IMR-90 (cell line): ENCODE data around the gene GPR45. TPM values are rescaled to one million over a fixed set of nuclear protein-coding genes. Genes with fewer than 3 reads are reported as not detected.

Source experiments
- ATAC-seq: fragments of 200-7000 bp; cut with Tn5 transposase; 2 replicates; pipeline ENCODE4 v1.9.1; 2020; ENCODE audit warnings: low read depth, mild to moderate bottlenecking, moderate library complexity
- BruUV-seq: library from RNA; stranded (reverse); fragments of 400-500 nt; replicated peaks from 2 replicates; lab custom pipeline; 2021; lab: Mats Ljungman, UMichigan
- CTCF ChIA-PET: fragments of 300-600 bp; formaldehyde crosslinking; extraction: SDS; loops from one replicate; lab custom pipeline; 2021; ENCODE audit warnings: antibody characterized with exemption; lab: Yijun Ruan, JAX
- POLR2A ChIA-PET: fragments of 300-600 bp; sonication (Branson Sonifier 250); formaldehyde crosslinking; loops from one replicate; lab custom pipeline; 2022; ENCODE audit warnings: antibody characterized with exemption; ENCODE audit not compliant: unreplicated experiment; lab: Charles Lee
- DNase-seq: peaks from one replicate; pipeline ENCODE4 v3.0.0; 2013
- H2AFZ ChIP-seq: replicated peaks from 2 replicates; pipeline ENCODE3; 2013; ENCODE audit warnings: low read length, mild to moderate bottlenecking; ENCODE audit not compliant: poor library complexity
- H2AK5ac ChIP-seq: 2 replicates; pipeline ENCODE4 v1.6.1; 2013; ENCODE audit warnings: low read depth, low read length, inconsistent platforms
- H2AK9ac ChIP-seq: replicated peaks from 2 replicates; pipeline ENCODE3; 2013; ENCODE audit warnings: mild to moderate bottlenecking, low read depth, low read length, moderate library complexity; ENCODE audit not compliant: poor library complexity
- H2BK120ac ChIP-seq: 2 replicates; pipeline ENCODE4 v1.6.1; 2013; ENCODE audit warnings: low read depth, low read length, inconsistent platforms
- H2BK15ac ChIP-seq: 3 replicates; pipeline ENCODE4 v1.6.1; 2013; ENCODE audit warnings: low read depth, low read length, inconsistent platforms
- H2BK20ac ChIP-seq: 2 replicates; pipeline ENCODE4 v1.6.1; 2013; ENCODE audit warnings: low read depth, mild to moderate bottlenecking, inconsistent platforms, low read length, moderate library complexity
- H2BK5ac ChIP-seq: 2 replicates; pipeline ENCODE4 v1.6.1; 2013; ENCODE audit warnings: mild to moderate bottlenecking, low read depth, low read length, inconsistent platforms; ENCODE audit not compliant: poor library complexity, severe bottlenecking
- H3K14ac ChIP-seq: replicated peaks from 2 replicates; pipeline ENCODE4 v1.6.1; 2013; ENCODE audit warnings: low read depth, low read length, inconsistent platforms
- H3K18ac ChIP-seq: 2 replicates; pipeline ENCODE4 v1.6.1; 2013; ENCODE audit warnings: low read depth, low read length, control low read depth
- H3K23ac ChIP-seq: 2 replicates; pipeline ENCODE4 v1.6.1; 2013; ENCODE audit warnings: low read depth, low read length, inconsistent platforms
- H3K27ac ChIP-seq: 2 replicates; pipeline ENCODE4 v1.5.1; 2013; ENCODE audit warnings: mild to moderate bottlenecking, control low read depth, low read length; ENCODE audit not compliant: insufficient read depth
- H3K27me3 ChIP-seq: 2 replicates; pipeline ENCODE4 v1.6.1; 2013; ENCODE audit warnings: low read length; ENCODE audit not compliant: control insufficient read depth, insufficient read depth
- H3K36me3 ChIP-seq: 2 replicates; pipeline ENCODE4 v1.6.1; 2013; ENCODE audit warnings: low read length, mixed read lengths; ENCODE audit not compliant: control insufficient read depth, insufficient read depth
- H3K4ac ChIP-seq: 2 replicates; pipeline ENCODE4 v1.6.1; 2013; ENCODE audit warnings: low read depth, low read length, inconsistent platforms
- H3K4me1 ChIP-seq: 2 replicates; pipeline ENCODE4 v1.6.1; 2013; ENCODE audit warnings: low read length, mixed read lengths; ENCODE audit not compliant: control insufficient read depth, insufficient read depth
- H3K4me2 ChIP-seq: 2 replicates; pipeline ENCODE4 v1.6.1; 2013; ENCODE audit warnings: low read depth, mild to moderate bottlenecking, control low read depth, low read length, moderate library complexity
- H3K4me3 ChIP-seq: 2 replicates; pipeline ENCODE4 v1.5.1; 2013; ENCODE audit warnings: low read depth, mild to moderate bottlenecking, control low read depth, low read length, moderate library complexity; ENCODE audit not compliant: insufficient read depth
- H3K56ac ChIP-seq: 2 replicates; pipeline ENCODE4 v1.6.1; 2013; ENCODE audit warnings: low read length, inconsistent platforms; ENCODE audit not compliant: insufficient read depth; ENCODE audit errors: extremely low read depth
- H3K79me1 ChIP-seq, 2 experiments: 2 replicates each; pipeline ENCODE4 v1.6.1; 2013; ENCODE audit warnings: low read length in 2 of 2, inconsistent platforms in 1 of 2, low read depth in 1 of 2
- H3K9ac ChIP-seq: 2 replicates; pipeline ENCODE4 v1.6.1; 2013; ENCODE audit warnings: low read depth, low read length, control low read depth
- H3K9me1 ChIP-seq: 2 replicates; pipeline ENCODE4 v1.6.1; 2013; ENCODE audit warnings: low read length, inconsistent platforms; ENCODE audit not compliant: insufficient read depth
- H3K9me3 ChIP-seq: 2 replicates; pipeline ENCODE4 v1.6.1; 2013; ENCODE audit warnings: low read length; ENCODE audit not compliant: control insufficient read depth, insufficient read depth
- H4K20me1 ChIP-seq: 2 replicates; pipeline ENCODE4 v1.6.1; 2013; ENCODE audit warnings: low read length, inconsistent platforms; ENCODE audit not compliant: insufficient read depth
- H4K5ac ChIP-seq: 2 replicates; pipeline ENCODE4 v1.6.1; 2013; ENCODE audit warnings: mild to moderate bottlenecking, low read depth, low read length, control low read depth
- H4K8ac ChIP-seq, 2 experiments: 2 replicates each; pipeline ENCODE4 v1.6.1; 2013; ENCODE audit warnings: low read depth in 2 of 2, low read length in 2 of 2, control low read depth in 1 of 2, inconsistent platforms in 1 of 2
- H4K91ac ChIP-seq: 2 replicates; pipeline ENCODE4 v1.6.1; 2013; ENCODE audit warnings: low read depth, low read length, inconsistent platforms; ENCODE audit not compliant: insufficient read depth
- FOS ChIP-seq: fragments of 150-350 bp; IDR thresholded peaks from 2 replicates; pipeline ENCODE4 v1.6.1; 2016; ENCODE audit warnings: low read depth, low read length
- MAFK ChIP-seq: IDR thresholded peaks from 2 replicates; pipeline ENCODE4 v1.6.1; 2012; ENCODE audit warnings: low read depth, low read length, improper control_type of control experiment
- POLR2A ChIP-seq: IDR thresholded peaks from 2 replicates; pipeline ENCODE4 v1.6.1; 2012; ENCODE audit warnings: mild to moderate bottlenecking, low read depth, low read length
- SMC3 ChIP-seq: fragments of 150-350 bp; IDR thresholded peaks from 2 replicates; pipeline ENCODE4 v1.6.1; 2016; ENCODE audit warnings: low read depth, mild to moderate bottlenecking, antibody characterized with exemption, low read length, moderate library complexity
- WGBS, 2 experiments: methylation state at CpG; one replicate each; pipeline versions ENCODE4 v1.1.5 to v1.1.7; 2013; ENCODE audit warnings: missing lambda C conversion rate in 2 of 2; ENCODE audit not compliant: insufficient read length in 1 of 2; ENCODE audit errors: extremely low coverage in 2 of 2; 5-methylcytosine and 5-hydroxymethylcytosine counted together
- dilution Hi-C: fragments of 300-500 bp; cut with HindIII; formaldehyde crosslinking; loops from one replicate; pipeline ENCODE4 v1.14.3; 2018; ENCODE audit warnings: low sequenced_read_pairs; ENCODE audit not compliant: unreplicated experiment
- in situ Hi-C: fragments of 300-500 bp; cut with MboI; formaldehyde crosslinking; loops from 3 replicates; pipeline ENCODE4 v1.14.3; 2019; ENCODE audit warnings: low sequenced_read_pairs, inconsistent platforms, mixed read lengths
- intact Hi-C: fragments of 100-400 bp; cut with micrococcal nuclease; formaldehyde crosslinking; loops from 2 replicates; pipeline ENCODE4 v1.10.0; 2022
- polyA plus RNA-seq, 3 experiments: library from polyadenylated mRNA; depleted of rRNA; stranded (reverse); fragments of >200 nt; gene quantifications; 2 replicates each; pipeline ENCODE4 v1.2.3, GENCODE V29; 2012; ENCODE audit warnings: low replicate concordance in 1 of 3
- total RNA-seq: library from RNA; depleted of rRNA; stranded (reverse); fragments of >200 nt; gene quantifications from 2 replicates; pipeline ENCODE4 v1.2.3, GENCODE V29; 2012

Gene GPR45
- total and polyA plus RNA-seq, 2 of the 4 experiments (the other 2 are of a cell fraction) = not detected

- no peak overlapping the region for H2AK9ac ChIP-seq
- H2BK120ac ChIP-seq = no peak overlapping the region
- H2AK5ac ChIP-seq = no peak overlapping the region
- no peak overlapping the region for H3K14ac ChIP-seq
- no peak overlapping the region for H2AFZ ChIP-seq
- peaks cover 20% of the 10 kb centered on the region for H3K27me3 ChIP-seq
- no peak overlapping the region for H4K8ac ChIP-seq
- no peak overlapping the region for H3K4me2 ChIP-seq
- ChIA-PET POLR2A (no interaction called here), CTCF (no interaction called here)
- H3K9ac ChIP-seq = no peak overlapping the region
- H4K5ac ChIP-seq = no peak overlapping the region
- H3K79me1 ChIP-seq = no peaks in the 10 kb centered on the region
- H3K18ac ChIP-seq = no peak overlapping the region
- BruUV-seq = no TSS peak
- no peak for DNase-seq
- no CpG with 5 or more reads among the region's 5 CpGs for WGBS, 2 experiments
- intact Hi-C loops (no loop called here), in situ Hi-C loops (no loop called here), dilution Hi-C loops (no loop called here)
- no peaks in the 10 kb centered on the region for H4K20me1 ChIP-seq
- no peak overlapping the region for H3K27ac ChIP-seq
- no peak overlapping the region for H3K4me3 ChIP-seq
- H3K9me1 ChIP-seq = no peaks in the 10 kb centered on the region
- H2BK5ac ChIP-seq = no peak overlapping the region
- H3K36me3 ChIP-seq = no peaks in the 10 kb centered on the region
- no peak for ATAC-seq
- H2BK15ac ChIP-seq = no peak overlapping the region
- no peak overlapping the region for H4K91ac ChIP-seq
- H2BK20ac ChIP-seq = no peak overlapping the region
- no peaks in the 10 kb centered on the region for H3K4me1 ChIP-seq
- TF ChIP-seq POLR2A = no peak
- TF ChIP-seq MAFK = no peak
- no peak for TF ChIP-seq SMC3
- no peak for TF ChIP-seq FOS
- H3K9me3 ChIP-seq = no peaks in the 10 kb centered on the region
- no peak overlapping the region for H3K23ac ChIP-seq
- H3K56ac ChIP-seq = no peak overlapping the region
- no peak overlapping the region for H3K4ac ChIP-seq
These were observed 25.9 kb upstream of the GPR45 start for GRCh38 chr2:105215586-105216192.
